Caco-2 (cell line): ENCODE data around the gene MYH7B. TPM values are rescaled to one million over a fixed set of nuclear protein-coding genes. Genes with fewer than 3 reads are reported as not detected.

Experiments
- BruUV-seq: library from RNA; stranded (reverse); fragments of 400-500 nt; replicated peaks from 2 replicates; lab custom pipeline; 2021; lab: Mats Ljungman, UMichigan
- CTCF ChIA-PET: fragments of 300-600 bp; sonication (Branson Sonifier 250); formaldehyde crosslinking; loops from one replicate; lab custom pipeline; 2022; ENCODE audit warnings: antibody characterized with exemption; lab: Charles Lee
- POLR2A ChIA-PET: fragments of 300-600 bp; sonication (Branson Sonifier 250); formaldehyde crosslinking; loops from one replicate; lab custom pipeline; 2022; ENCODE audit warnings: antibody characterized with exemption; lab: Charles Lee
- DNase-seq, 2 experiments: peaks; one replicate each; pipeline versions ENCODE4 v3.0.0 to v3.0.0-alpha.2; 2020 to 2022
- H3K27me3 ChIP-seq: replicated peaks from 2 replicates; pipeline ENCODE4 v1.6.0; 2011; ENCODE audit warnings: low read length; ENCODE audit not compliant: control insufficient read depth, insufficient read depth
- H3K36me3 ChIP-seq: 2 replicates; pipeline ENCODE4 v1.5.1; 2011; ENCODE audit warnings: low read length; ENCODE audit not compliant: control insufficient read depth, insufficient read depth
- H3K4me1 ChIP-seq: fragments of 250-450 bp; sonication (Bioruptor Pico); 2 replicates; pipeline ENCODE4 v1.5.1; 2020; ENCODE audit warnings: mild to moderate bottlenecking
- H3K4me3 ChIP-seq: 2 replicates; pipeline ENCODE4 v1.5.1; 2011; ENCODE audit warnings: low read depth, mild to moderate bottlenecking, control low read depth, low read length
- H3K9me3 ChIP-seq: fragments of 250-450 bp; sonication (Bioruptor Pico); 2 replicates; pipeline ENCODE4 v1.5.1; 2020; ENCODE audit warnings: mild to moderate bottlenecking, moderate library complexity
- H3K27ac Mint-ChIP-seq: one replicate; pipeline ENCODE4 v1.8.0; 2022; ENCODE audit warnings: mixed read lengths; ENCODE audit not compliant: unreplicated experiment
- H3K27me3 Mint-ChIP-seq: one replicate; pipeline ENCODE4 v1.8.0; 2022; ENCODE audit warnings: mixed read lengths; ENCODE audit not compliant: insufficient read depth, unreplicated experiment
- H3K36me3 Mint-ChIP-seq: one replicate; pipeline ENCODE4 v1.8.0; 2022; ENCODE audit warnings: mild to moderate bottlenecking, mixed read lengths; ENCODE audit not compliant: insufficient read depth, unreplicated experiment
- H3K4me1 Mint-ChIP-seq: one replicate; pipeline ENCODE4 v1.8.0; 2022; ENCODE audit warnings: low read depth, mixed read lengths; ENCODE audit not compliant: unreplicated experiment
- H3K4me3 Mint-ChIP-seq: one replicate; pipeline ENCODE4 v1.8.0; 2022; ENCODE audit warnings: mild to moderate bottlenecking, moderate library complexity, mixed read lengths; ENCODE audit not compliant: unreplicated experiment
- H3K9me3 Mint-ChIP-seq: one replicate; pipeline ENCODE4 v1.8.0; 2022; ENCODE audit warnings: mixed read lengths; ENCODE audit not compliant: unreplicated experiment
- CTCF ChIP-seq, 2 experiments: fragments of 200-600 bp in 1 of 2; IDR thresholded peaks; 1 replicate in 1 of 2; 2 replicates in 1 of 2; pipeline versions ENCODE4 v1.5.1 to v1.8.0; 2011 to 2022; ENCODE audit warnings: antibody characterized with exemption in 1 of 2, control low read depth in 1 of 2, inconsistent platforms in 1 of 2, low read depth in 1 of 2, low read length in 1 of 2, mild to moderate bottlenecking in 1 of 2, moderate library complexity in 1 of 2; ENCODE audit not compliant: insufficient read depth in 1 of 2, severe bottlenecking in 1 of 2, unreplicated experiment in 1 of 2
- intact Hi-C: fragments of 100-400 bp; cut with micrococcal nuclease; formaldehyde crosslinking; loops from one replicate; pipeline ENCODE4 v1.10.0; 2022; ENCODE audit not compliant: unreplicated experiment
- total RNA-seq: library from RNA; stranded (reverse); gene quantifications from 2 replicates; pipeline ENCODE4 v1.2.3, GENCODE V29; 2022

MYH7B gene
- total RNA-seq, 1 experiment from 2014 or later = 2.5 TPM

- Mint-ChIP-seq H3K4me1 (no peaks in the 10 kb centered on the region), H3K4me3 (no peak overlapping the region), H3K27ac (no peak overlapping the region), H3K27me3 (no peaks in the 10 kb centered on the region), H3K36me3 (peaks cover 96% of the 10 kb centered on the region), H3K9me3 (no peaks in the 10 kb centered on the region)
- no TSS peak for BruUV-seq
- intact Hi-C loops = loop anchor here (5.0 kb wide), 1 partner anchor 129 kb away; the partner anchor contains the start of gene GGT7
- H3K9me3 ChIP-seq = no peaks in the 10 kb centered on the region
- no peaks in the 10 kb centered on the region for H3K27me3 ChIP-seq
- ChIA-PET POLR2A (interaction anchor here (1.1 kb wide), 1 partner anchor 46 kb away, joined by 3 read pairs; the partner anchor contains the start of genes GSS and MYH7B), CTCF (interaction anchor here (0.7 to 4.3 kb wide), 3 partner anchors 95 to 129 kb away, joined by 3 to 17 read pairs (median 3); partner anchors contain the start of gene GGT7)
- TF ChIP-seq CTCF (IDR thresholded peaks at IDR 0.05; ENCODE audit: insufficient read depth in 1 of 2, low read depth in 1 of 2, low read length in 1 of 2, severe bottlenecking in 1 of 2, unreplicated experiment in 1 of 2) = peak; percentile 36 to 44
- no peaks in the 10 kb centered on the region for H3K4me1 ChIP-seq
- peak; percentile 57 to 60 for DNase-seq
- H3K36me3 ChIP-seq = peaks cover 28% of the 10 kb centered on the region
- H3K4me3 ChIP-seq = no peak overlapping the region
Measured at GRCh38 chr20:35001596-35002362, 46.1 kb downstream of the MYH7B start.

DNA sequence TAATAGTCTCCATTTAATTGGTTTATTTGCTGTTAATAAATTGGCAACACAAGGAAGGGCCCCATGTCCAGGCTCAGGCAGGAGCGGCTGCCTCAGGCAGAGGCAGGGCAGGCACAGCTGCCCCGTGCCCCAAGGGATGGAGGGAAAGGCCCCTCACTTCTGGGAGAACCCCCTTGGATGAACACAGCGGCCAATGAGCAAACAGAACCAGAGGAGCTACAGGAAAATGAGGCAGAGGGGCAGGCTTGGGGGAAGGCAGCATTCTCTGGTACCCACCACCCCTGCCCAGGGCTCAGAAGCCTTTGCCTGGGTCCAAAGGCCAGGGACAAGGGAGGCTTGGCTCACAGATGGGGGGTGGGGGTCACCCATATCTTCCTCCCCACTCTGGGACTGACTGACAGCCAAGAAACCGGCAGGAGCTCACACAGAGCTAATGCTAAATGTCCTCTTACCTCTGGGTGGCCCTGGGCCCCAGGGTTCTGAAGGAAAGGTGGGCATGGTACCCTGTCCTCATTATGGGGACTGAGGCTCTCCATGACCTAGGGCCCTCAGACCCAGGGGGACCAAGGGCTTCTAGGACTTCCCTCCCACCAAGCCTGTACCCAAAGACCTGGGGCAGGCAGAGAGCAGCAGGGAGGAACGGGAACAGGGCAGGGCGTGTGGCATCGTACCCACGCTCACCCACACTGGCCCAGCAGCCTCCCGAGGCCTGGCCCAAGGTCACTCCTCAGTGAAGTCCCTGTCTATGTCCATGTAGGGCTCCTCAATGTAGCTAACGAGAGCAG, 47.0 kb downstream of the MYH7B start:
- intact Hi-C loops = loop anchor here (5.0 kb wide), 1 partner anchor 130 kb away; the partner anchor contains the start of gene GGT7
- peak in 1 of 2 experiments; percentile 42 for DNase-seq
- POLR2A ChIA-PET = interaction anchor here (0.6 kb wide), 2 partner anchors 29 to 277 kb away, joined by 3 read pairs; no protein-coding TSS in a partner anchor
- H3K4me3 ChIP-seq = no peak overlapping the region
- Mint-ChIP-seq H3K27ac (no peak overlapping the region), H3K9me3 (no peaks in the 10 kb centered on the region), H3K27me3 (no peaks in the 10 kb centered on the region), H3K36me3 (peaks cover 95% of the 10 kb centered on the region), H3K4me3 (no peak overlapping the region), H3K4me1 (no peaks in the 10 kb centered on the region)
- TSS peak; percentile 46 for BruUV-seq
- no peaks in the 10 kb centered on the region for H3K27me3 ChIP-seq
- no peaks in the 10 kb centered on the region for H3K4me1 ChIP-seq
- H3K36me3 ChIP-seq = peaks cover 31% of the 10 kb centered on the region
- CTCF ChIA-PET = interaction anchor here (0.7 to 4.3 kb wide), 3 partner anchors 36 to 130 kb away, joined by 3 to 17 read pairs (median 3); partner anchors contain the start of gene GGT7
- peak in 1 of 2 experiments; percentile 7 for TF ChIP-seq CTCF (IDR thresholded peaks at IDR 0.05; ENCODE audit: insufficient read depth in 1 of 2, low read depth in 1 of 2, low read length in 1 of 2, severe bottlenecking in 1 of 2, unreplicated experiment in 1 of 2)
- H3K9me3 ChIP-seq = no peaks in the 10 kb centered on the region
